HG03139 (cell line): ENCODE measurements around the gene FKBP2.

Experiments
- ATAC-seq: cut with Tn5 transposase; IDR thresholded peaks from one replicate; pipeline ENCODE4 v1.9.1; 2021; ENCODE audit not compliant: unreplicated experiment

Gene FKBP2

DNA sequence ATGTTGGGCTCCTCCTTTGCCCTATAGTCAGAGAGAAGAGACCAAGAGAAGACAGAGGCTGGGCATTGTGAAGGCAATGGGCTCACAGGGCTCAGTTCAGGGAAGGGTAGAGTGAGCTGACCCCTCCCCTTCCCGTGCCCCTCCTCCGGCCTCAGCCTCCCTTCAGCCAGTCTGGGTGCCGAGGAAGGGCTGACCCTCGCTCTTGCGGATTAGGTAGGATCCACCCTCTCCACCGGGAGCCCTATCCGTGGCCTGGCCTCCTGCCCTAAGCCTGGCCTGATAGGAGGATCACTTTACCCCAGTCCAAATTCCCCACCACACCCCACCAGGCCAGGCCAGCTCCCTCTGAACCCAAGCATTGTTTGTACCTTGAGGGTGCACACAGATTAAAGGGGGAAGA is 7.7 kb downstream of the FKBP2 start:
- ATAC-seq = no peak

DNA sequence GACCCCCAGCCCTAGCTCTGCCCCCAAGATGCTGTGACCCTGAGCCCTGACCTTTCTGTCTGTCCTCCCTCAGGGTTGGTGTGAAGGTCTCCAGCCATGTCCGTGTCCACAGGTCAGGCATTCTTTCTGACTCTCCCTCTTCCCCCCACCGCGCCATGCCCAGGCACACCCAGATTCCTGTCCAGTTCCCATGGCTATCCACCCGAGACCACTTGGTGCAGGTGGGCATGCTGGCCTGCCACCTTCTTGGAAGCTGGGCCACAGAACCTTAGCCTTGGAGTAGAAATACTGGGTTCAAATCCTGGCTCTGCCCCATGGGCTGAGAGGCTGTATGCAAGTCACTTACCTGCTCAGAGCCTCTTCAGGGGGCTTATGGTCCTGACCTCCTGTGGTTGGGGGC is 8.1 kb downstream of the FKBP2 start:
- no peak for ATAC-seq

GRCh38 chr11:64249563-64250414 is 8.9 kb downstream of the FKBP2 start:
- no peak for ATAC-seq

DNA sequence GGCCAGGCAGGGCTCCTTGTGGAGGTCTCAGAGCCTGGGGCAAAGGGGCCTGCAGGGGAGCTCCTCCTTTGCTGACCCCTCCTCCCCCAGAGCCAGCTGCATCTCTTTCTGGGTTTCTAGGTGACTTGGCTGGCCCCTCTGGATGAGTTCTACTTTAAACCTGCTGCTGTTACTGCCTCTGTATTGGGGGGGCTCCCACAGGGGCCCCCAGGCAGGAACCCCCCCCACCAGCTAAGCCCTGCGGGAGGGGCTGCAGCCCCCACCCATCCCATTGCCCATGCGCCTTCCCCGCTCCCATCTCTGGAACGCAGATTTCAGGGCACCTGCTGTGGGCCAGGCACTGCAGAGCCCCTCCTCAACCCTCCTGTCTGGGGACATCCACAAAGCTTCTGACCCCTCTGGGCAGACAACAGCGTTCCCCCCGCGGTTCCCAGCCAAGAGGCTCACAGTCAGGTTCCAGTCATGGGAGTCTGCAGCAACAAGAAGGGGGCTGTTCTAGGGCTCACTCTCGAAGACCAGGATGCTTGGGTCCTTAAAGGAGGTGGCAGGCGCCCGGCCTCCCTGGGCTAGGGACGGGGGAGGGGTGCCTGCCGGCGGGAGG is 9.6 kb downstream of the FKBP2 start:
- ATAC-seq = no peak

- peak; percentile 39 for ATAC-seq
These were observed 10.3 kb downstream of the FKBP2 start, which contains the start of gene PLCB3 for GRCh38 chr11:64251016-64251752. Gene PLCB3 (plus strand): TSS chr11:64251530. CDS start chr11:64251650, 120 bp downstream.

DNA sequence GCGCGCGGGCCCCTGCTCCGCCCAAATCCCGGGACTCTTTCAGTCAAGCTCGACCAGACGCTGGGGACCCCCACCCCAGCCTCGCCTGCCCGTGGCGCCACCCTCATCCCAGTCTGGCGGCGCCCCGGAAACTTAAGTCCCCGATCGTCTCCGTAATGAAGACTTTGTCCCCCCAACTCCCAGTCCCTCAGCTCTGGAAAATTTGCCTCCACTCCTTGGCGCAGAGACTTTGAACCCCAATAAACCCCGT is 10.8 kb downstream of the FKBP2 start:
- peak; percentile 13 for ATAC-seq

DNA sequence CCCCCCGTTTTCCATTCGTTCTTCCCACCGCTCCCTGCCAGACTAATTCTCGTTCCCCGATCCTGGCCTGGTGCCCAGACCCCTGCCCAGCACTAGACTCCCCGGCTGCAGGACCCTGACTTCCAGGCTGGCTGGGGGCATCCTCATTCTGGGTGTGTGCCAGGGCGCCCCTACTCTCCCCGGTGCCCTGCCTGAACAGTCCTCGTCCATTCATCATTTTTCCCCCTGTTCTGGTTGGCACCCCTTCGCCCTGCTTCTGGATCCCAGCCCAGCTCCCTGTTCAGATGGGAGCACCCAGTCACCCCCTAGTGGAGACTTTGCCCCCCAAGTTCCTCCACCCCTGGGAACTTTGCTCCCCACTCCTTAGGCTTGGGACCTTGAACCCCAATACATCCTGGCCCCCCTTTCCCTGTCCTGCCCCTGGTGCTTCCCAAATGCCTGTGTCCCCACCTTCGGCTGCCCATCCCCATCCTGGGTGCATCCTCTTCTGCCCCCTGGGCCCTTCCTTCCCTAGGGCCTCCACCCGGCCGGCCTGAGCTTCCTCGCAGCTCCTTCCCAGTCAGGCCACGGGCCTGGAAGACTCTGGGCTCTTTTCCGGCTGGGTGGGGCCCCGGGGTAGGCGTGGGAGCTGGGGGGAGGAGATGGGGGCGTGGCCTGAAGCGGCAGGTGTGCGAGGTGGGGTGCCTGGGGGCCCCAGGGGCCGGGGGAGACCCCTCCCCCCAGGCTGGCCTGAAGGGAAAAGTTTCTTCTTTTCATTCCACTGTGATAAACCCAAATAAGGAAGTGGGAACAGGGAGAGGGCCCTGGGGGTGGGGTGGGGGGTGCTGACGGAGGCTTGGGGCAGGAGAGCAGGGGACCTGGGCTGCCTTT is 11.3 kb downstream of the FKBP2 start:
- ATAC-seq = no peak

DNA sequence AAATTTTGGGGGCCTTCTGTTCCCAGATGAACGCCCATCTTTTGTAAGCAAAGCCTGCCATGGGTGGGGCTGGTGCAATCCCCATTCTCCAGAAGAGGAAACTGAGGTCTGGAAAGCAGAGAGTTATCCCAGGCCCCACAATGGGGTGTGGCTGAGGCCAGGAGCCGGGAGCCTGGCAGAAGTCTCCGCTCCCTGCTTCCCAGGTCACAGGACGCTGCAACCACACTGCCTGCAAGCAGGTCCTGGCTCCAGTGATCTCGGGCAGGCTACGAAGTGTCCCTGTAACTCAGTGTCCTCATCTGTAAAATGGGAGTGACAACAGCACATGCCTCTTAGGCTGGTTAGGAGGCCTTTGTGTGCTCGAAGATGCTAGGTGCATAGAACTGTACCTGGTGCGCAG is 12.1 kb downstream of the FKBP2 start:
- ATAC-seq = no peak

DNA sequence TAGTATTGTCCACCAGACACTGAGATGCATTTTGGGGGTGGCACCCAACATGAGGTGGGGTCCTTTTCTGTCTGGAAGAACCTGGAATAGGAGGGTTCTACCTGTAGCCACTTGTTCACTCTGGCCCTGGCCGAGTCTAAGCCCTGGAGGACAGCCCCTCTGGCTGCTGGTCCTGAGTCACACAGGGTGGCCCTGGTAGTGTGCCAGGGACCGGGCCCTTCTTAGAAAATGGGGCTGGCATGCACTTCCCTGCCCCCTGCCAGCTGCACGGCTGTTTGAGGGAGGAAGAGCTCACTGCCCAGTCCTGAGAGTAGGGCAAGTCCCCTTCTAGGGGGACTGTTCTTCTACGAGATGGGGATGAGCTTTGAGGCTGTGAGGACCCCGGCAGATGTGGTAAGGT is 12.6 kb downstream of the FKBP2 start:
- no peak for ATAC-seq

GRCh38 chr11:64254326-64254725 is 13.4 kb downstream of the FKBP2 start:
- ATAC-seq = no peak

GRCh38 chr11:64255135-64256128 is 14.5 kb downstream of the FKBP2 start:
- ATAC-seq = no peak

- ATAC-seq = no peak
These were observed 15.4 kb downstream of the FKBP2 start for GRCh38 chr11:64256300-64256699.

DNA sequence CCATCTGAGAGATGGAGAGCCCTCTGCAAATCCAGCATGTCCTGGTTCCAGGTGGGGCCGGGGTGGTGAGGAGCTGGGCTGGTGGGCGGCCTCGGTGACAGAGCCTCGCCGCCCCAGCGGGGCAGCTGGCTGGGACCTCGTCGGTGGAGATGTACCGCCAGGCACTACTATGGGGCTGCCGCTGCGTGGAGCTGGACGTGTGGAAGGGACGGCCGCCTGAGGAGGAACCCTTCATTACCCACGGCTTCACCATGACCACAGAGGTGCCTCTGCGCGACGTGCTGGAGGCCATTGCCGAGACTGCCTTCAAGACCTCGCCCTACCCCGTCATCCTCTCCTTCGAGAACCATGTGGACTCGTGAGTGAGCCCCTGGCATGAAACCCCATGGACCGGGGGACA is 17.5 kb downstream of the FKBP2 start:
- ATAC-seq = no peak

DNA sequence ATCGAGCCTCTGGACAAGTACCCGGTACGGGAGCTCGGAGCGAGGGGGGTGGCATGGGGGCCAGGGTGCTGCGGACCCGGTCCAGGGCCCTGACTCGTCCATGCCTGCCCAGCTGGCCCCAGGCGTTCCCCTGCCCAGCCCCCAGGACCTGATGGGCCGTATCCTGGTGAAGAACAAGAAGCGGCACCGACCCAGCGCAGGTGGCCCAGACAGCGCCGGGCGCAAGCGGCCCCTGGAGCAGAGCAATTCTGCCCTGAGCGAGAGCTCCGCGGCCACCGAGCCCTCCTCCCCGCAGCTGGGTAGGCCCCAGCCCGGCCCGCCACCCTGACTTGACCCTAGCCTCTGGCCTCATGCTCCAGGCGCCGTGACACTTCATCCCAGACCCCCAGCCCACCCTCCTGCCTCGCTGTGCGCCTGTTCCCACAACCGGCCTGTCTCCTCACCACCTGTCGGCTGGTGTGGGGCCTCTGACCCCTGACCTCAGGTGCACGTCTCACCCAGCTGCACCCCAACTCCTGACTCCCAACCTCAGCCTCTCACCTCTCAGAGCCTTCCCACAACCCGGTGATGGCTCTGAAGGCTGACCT is 18.1 kb downstream of the FKBP2 start:
- ATAC-seq = no peak

DNA sequence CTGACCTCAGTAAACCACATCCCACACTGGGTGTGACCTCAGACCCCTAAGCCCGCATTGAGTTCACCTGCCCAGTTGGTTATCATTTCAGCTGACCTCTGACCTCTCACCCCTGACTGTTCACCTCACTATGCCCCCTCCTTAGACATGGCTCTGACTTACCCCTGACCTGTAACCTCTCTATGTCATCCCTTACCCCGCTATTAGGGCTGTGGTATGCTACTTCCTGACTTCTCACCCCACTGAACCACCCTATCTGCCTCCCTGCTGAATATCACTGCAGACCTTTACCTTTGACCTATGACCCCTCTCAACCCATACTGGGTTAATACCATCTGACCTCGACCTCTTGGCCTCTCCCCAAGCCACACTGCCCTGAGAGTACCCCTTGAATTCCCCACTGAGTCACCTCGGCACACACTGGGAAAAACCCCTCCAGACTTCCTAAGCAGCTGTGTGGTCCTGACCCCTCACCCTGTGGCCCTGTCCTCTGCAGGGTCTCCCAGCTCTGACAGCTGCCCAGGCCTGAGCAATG is 18.7 kb downstream of the FKBP2 start:
- ATAC-seq = no peak

DNA sequence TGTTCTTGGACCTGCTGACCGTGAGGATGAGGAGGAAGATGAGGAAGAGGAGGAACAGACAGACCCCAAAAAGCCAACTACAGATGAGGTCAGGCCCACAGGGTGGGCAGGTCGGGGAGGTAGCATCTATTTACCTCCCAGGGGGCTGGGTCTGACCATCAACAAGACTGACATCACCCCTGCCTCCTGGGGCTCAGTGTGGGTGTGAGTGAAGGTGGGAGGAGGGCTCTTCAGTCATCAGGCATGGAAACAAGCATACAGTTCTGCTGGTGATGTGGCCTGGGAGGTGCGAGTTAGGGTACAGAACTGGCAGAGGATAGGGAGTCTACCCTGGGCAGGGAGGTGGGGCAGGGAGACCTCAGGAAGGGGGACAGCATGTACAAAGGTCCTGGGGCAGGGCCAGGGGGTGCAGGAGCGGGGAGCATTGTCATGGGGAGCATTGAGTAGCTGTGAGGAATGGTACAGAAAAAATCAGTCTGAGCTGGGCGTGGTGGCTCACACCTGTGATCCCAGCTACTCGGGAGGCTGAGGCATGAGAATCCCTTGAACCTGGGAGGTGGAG is 19.3 kb downstream of the FKBP2 start:
- ATAC-seq = no peak

DNA sequence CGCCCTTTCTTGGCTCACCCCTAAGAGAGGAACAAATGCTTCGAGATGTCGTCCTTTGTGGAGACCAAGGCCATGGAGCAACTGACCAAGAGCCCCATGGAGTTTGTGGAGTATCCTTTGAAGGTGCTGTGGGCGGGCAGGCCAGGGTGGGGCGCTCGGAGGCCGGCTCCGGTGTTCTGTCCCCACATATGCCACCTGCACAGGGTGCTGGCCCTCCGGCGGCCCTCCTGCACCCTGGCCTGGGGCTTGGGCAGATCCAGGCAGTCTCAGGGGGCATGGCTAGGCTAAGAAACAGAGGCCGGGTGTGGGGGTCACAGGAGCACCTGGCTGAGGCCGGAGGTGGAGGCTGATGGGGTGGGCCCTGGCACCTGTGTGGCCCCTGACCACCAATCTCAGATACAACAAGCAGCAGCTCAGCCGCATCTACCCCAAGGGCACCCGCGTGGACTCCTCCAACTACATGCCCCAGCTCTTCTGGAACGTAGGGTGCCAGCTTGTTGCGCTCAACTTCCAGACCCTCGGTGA is 20.7 kb downstream of the FKBP2 start:
- no peak for ATAC-seq

DNA sequence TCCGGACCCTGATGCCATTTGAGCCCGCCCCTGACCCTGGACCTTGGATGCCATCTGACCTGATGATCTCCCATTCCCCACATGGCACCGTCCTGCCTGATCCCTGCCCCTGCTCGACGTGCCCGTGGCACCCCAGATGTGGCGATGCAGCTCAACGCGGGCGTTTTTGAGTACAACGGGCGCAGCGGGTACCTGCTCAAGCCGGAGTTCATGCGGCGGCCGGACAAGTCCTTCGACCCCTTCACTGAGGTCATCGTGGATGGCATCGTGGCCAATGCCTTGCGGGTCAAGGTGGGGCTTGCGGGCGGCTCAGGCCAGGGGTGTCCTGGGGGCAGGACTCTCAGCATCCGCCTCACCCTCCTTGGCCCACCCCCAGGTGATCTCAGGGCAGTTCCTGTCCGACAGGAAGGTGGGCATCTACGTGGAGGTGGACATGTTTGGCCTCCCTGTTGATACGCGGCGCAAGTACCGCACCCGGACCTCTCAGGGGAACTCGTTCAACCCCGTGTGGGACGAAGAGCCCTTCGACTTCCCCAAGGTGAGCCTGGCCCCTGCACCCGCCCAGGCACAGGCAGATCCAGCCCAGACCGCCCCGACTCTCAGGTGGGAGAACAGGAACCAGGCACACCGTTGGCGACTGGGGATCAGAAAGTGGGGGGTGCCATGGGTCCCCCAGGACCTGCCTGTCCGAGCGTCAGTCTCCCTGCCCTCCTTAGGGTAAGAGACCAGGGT is 21.5 kb downstream of the FKBP2 start:
- no peak for ATAC-seq
